ENCODE results near the gene EYA4.

EYA4 gene

DNA sequence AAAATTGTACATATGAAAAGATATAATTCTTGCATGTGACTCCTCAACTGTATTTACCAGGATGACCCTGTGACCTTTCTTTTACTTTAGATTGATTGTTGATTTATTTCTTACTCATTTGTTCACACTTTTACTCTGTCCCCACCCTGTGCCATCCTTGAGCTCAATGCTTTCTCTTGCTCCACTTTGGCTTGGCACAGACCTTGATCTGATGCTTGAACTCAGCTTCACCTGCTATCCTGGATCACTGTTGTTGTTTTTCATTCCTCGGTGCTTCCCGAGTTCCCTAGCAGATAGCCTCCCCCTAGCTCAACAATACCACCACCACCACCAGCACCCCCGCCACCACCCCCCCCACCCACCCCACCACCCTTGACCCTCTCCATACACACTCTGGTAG, 102.1 kb downstream of the EYA4 start:
- no peak for TF ChIP-seq ZFX (IDR thresholded peaks at IDR 0.05; ENCODE audit: borderline replicate concordance)
- TF ChIP-seq, protein P1, sequence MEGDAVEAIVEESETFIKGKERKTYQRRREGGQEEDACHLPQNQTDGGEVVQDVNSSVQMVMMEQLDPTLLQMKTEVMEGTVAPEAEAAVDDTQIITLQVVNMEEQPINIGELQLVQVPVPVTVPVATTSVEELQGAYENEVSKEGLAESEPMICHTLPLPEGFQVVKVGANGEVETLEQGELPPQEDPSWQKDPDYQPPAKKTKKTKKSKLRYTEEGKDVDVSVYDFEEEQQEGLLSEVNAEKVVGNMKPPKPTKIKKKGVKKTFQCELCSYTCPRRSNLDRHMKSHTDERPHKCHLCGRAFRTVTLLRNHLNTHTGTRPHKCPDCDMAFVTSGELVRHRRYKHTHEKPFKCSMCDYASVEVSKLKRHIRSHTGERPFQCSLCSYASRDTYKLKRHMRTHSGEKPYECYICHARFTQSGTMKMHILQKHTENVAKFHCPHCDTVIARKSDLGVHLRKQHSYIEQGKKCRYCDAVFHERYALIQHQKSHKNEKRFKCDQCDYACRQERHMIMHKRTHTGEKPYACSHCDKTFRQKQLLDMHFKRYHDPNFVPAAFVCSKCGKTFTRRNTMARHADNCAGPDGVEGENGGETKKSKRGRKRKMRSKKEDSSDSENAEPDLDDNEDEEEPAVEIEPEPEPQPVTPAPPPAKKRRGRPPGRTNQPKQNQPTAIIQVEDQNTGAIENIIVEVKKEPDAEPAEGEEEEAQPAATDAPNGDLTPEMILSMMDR (IDR thresholded peaks at IDR 0.05): no peak
- no peak overlapping the region for H3K27ac ChIP-seq

DNA sequence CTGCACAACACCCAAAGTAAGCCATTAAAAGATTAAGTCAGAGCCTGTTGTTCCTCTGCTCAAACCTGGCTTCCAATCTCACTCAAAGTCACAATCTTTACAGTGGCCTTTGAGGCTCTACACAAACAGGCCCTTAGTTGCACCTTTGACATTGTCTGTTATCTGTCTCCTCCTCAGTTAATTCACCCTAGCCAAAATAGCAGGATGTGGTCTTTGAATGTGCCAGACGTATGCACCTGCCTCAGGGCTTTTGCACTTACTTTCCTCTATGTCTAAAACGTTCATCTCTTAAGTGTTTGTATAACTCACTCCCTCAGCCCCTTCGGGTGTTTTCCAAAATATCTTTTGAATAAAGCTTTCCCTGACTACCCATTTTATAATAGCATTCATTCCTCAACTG, 107.7 kb downstream of the EYA4 start:
- TF ChIP-seq, protein P1 (IDR thresholded peaks at IDR 0.05): no peak
- no peak for TF ChIP-seq ZFX (IDR thresholded peaks at IDR 0.05; ENCODE audit: borderline replicate concordance)
- no peak overlapping the region for H3K27ac ChIP-seq

DNA sequence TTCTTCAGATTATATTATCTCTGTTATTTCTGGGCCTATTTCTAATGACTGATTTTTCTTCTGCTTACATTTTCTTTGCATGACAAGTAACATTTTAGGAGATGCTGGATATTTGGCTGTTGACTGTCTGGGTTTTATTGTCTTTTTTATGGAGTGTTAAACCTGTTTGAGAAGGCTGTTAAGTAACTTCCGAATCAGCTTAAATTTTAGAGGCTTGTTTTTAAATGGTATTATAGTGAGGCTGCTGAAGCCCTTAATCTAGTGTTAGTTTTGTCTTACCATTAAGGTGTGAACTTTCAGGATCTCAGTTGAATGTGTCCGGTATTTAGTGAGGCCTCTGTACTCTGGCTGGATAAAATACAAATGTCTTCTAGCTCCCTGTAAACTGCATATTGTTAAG, 109.8 kb downstream of the EYA4 start:
- TF ChIP-seq ZFX (IDR thresholded peaks at IDR 0.05; ENCODE audit: borderline replicate concordance): no peak
- TF ChIP-seq, protein P1 (IDR thresholded peaks at IDR 0.05): no peak
- H3K27ac ChIP-seq: no peak overlapping the region

DNA sequence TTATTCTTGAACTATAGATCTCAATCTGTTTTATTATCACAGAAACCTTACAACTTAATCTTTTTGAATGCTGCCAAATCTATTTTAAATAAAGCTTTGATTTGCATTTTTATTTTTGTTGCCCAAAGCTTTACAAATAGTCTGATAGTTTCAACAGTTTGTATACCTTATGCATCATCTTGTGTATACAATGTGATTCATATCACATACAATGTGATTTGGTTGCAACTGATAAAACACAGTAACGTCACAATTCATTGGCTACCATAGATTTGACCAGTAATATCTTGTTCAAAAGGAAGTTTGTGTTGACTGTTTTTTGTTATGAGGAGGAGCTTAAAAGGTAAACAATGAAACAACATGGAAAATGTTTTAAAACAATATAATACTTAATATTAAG, 110.9 kb downstream of the EYA4 start:
- TF ChIP-seq ZFX (IDR thresholded peaks at IDR 0.05; ENCODE audit: borderline replicate concordance): no peak
- TF ChIP-seq, protein P1 (IDR thresholded peaks at IDR 0.05): no peak
- no peak overlapping the region for H3K27ac ChIP-seq

DNA sequence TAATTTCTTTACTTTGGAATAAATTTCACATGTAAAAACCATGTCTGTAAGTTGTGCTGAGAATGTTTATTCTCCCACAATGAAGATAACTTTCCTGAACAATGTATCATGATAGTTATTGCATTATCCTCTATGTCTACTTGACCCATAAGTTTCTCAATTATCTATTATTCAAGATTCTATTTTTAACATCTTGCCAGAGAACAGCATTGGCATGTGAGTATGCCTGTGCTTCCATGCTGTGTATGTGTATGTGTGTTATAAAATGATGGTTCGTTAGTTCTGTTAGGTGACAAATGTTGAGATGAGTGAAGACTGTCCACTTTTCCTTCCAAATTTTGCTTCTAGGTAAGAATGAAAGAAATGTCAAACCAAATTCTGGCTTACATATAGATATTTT, 111.9 kb downstream of the EYA4 start:
- no peak overlapping the region for H3K27ac ChIP-seq

DNA sequence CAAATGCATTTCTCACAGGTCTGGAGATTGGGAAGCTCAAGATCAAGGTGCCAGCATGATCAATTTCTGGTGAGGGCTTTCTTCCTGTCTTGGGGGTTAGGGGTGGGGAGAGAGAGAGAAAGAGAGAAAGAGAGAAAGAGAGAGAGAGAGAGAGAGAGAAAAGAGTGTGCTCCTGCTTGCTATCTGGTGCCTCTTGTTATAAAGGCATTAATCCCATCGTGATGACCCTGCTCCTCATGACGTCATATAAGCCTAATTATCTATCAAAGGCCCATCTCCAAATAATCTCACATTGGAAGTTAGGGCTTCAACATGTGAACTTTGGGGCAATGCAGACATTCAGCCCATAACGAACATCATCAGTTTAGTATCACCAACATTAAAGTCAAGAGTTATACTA, 114.8 kb downstream of the EYA4 start:
- TF ChIP-seq, protein P1 (IDR thresholded peaks at IDR 0.05): no peak
- TF ChIP-seq ZFX (IDR thresholded peaks at IDR 0.05; ENCODE audit: borderline replicate concordance): no peak
- H3K27ac ChIP-seq: no peak overlapping the region

More for the DNA sequence above, 111.9 kb downstream of the EYA4 start:
- TF ChIP-seq ZFX (IDR thresholded peaks at IDR 0.05; ENCODE audit: borderline replicate concordance): no peak
- TF ChIP-seq, protein P1 (IDR thresholded peaks at IDR 0.05): no peak

DNA sequence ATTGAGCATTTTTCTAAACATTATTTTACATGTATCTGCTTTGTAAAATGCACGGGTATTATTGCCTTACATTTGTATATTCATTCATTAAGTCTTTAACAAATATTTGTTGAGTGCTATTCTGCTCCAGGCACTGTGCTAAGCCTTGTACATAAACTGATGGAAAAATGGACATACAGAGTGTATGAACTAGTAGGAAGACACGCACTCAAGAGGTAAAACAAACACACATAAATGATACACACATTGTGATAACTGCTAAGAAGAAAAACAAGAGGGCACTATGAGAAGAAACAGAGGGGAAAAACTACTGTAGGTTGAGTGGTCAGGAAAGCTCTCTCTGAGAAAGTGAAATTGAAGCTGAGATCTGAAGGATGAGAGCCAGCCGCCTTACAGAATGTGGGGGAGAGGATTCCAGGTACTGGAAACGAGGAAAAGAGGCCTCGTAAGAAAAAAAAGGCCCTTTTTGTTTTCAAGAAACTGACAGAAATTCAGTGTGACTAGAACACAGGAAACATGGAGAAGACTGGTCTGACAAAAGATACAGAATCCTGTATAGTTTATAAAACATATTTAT, 117.5 kb downstream of the EYA4 start:
- peak overlapping the region; percentile 60 for H3K27ac ChIP-seq

More for the DNA sequence above, 117.5 kb downstream of the EYA4 start:
- TF ChIP-seq, protein P1 (IDR thresholded peaks at IDR 0.05): no peak
- no peak for TF ChIP-seq ZFX (IDR thresholded peaks at IDR 0.05; ENCODE audit: borderline replicate concordance)

All from 22Rv1 (cell line).